Measurements from ENCODE around the gene NFXL1.

The NFXL1 gene

GRCh38 chr4:47891928-47892327, 22.5 kb downstream of the NFXL1 start:
- DNase-seq (ENCODE audit: low spot score): no peak

GRCh38 chr4:47882228-47882627, 32.2 kb downstream of the NFXL1 start:
- no peak for DNase-seq (ENCODE audit: low spot score)

- DNase-seq (ENCODE audit: low spot score): no peak
Observed at GRCh38 chr4:47879458-47879857, 34.9 kb downstream of the NFXL1 start.

GRCh38 chr4:47876784-47877546, 37.4 kb downstream of the NFXL1 start:
- no peak for DNase-seq (ENCODE audit: low spot score)

GRCh38 chr4:47876310-47876709, 38.1 kb downstream of the NFXL1 start:
- DNase-seq (ENCODE audit: low spot score): no peak

GRCh38 chr4:47873877-47874541, 40.4 kb downstream of the NFXL1 start:
- no peak for DNase-seq (ENCODE audit: low spot score)

GRCh38 chr4:47863486-47863885, 50.9 kb downstream of the NFXL1 start:
- DNase-seq (ENCODE audit: low spot score): no peak

GRCh38 chr4:47862297-47862696, 52.1 kb downstream of the NFXL1 start:
- no peak for DNase-seq (ENCODE audit: low spot score)

- no peak for DNase-seq (ENCODE audit: low spot score)
Observed at GRCh38 chr4:47860305-47860704, 54.1 kb downstream of the NFXL1 start.

- no peak for DNase-seq (ENCODE audit: low spot score)
Observed at GRCh38 chr4:47858006-47858405, 56.4 kb downstream of the NFXL1 start.

GRCh38 chr4:47856713-47857112, 57.7 kb downstream of the NFXL1 start:
- no peak for DNase-seq (ENCODE audit: low spot score)

- no peak for DNase-seq (ENCODE audit: low spot score)
Observed at GRCh38 chr4:47855350-47855749, 59.0 kb downstream of the NFXL1 start.

- no peak for DNase-seq (ENCODE audit: low spot score)
Observed at GRCh38 chr4:47852136-47852535, 62.2 kb downstream of the NFXL1 start.

GRCh38 chr4:47849466-47849865, 64.9 kb downstream of the NFXL1 start:
- DNase-seq (ENCODE audit: low spot score): no peak

- no peak for DNase-seq (ENCODE audit: low spot score)
Observed at GRCh38 chr4:47848041-47848440, 66.3 kb downstream of the NFXL1 start.

GRCh38 chr4:47842985-47843384, 71.4 kb downstream of the NFXL1 start:
- DNase-seq (ENCODE audit: low spot score): no peak

GRCh38 chr4:47840291-47840690, 74.1 kb downstream of the NFXL1 start:
- DNase-seq (ENCODE audit: low spot score): no peak

GRCh38 chr4:47839259-47839658, 75.1 kb downstream of the NFXL1 start:
- no peak for DNase-seq (ENCODE audit: low spot score)

GRCh38 chr4:47838445-47838844, 75.9 kb downstream of the NFXL1 start:
- DNase-seq (ENCODE audit: low spot score): no peak

- no peak for DNase-seq (ENCODE audit: low spot score)
Observed at GRCh38 chr4:47837908-47838294, 76.5 kb downstream of the NFXL1 start, which contains the start of gene CORIN. Gene CORIN, minus strand, starts transcription at chr4:47838067. Its CDS starts 118 bp downstream, at chr4:47837949.

- no peak for DNase-seq (ENCODE audit: low spot score)
Observed at GRCh38 chr4:47837094-47837907, 77.1 kb downstream of the NFXL1 start.

- DNase-seq (ENCODE audit: low spot score): no peak
Observed at GRCh38 chr4:47836641-47837093, 77.7 kb downstream of the NFXL1 start.

- no peak for DNase-seq (ENCODE audit: low spot score)
Observed at GRCh38 chr4:47835494-47835893, 78.9 kb downstream of the NFXL1 start.
